IPS-15b (cell line): ENCODE results near the gene TOP2A.

Experiments used
- H3K27me3 ChIP-seq: one replicate; pipeline ENCODE4 v1.6.1; 2013; ENCODE audit warnings: low read length; ENCODE audit not compliant: control insufficient read depth, insufficient read depth
- H3K36me3 ChIP-seq: one replicate; pipeline ENCODE4 v1.6.1; 2013; ENCODE audit warnings: low read length; ENCODE audit not compliant: control insufficient read depth, insufficient read depth
- H3K4me1 ChIP-seq: one replicate; pipeline ENCODE4 v1.6.1; 2013; ENCODE audit warnings: mild to moderate bottlenecking, low read length; ENCODE audit not compliant: control insufficient read depth, insufficient read depth
- H3K4me3 ChIP-seq: one replicate; pipeline ENCODE4 v1.5.1; 2013; ENCODE audit warnings: low read depth, low read length
- H3K9ac ChIP-seq: one replicate; pipeline ENCODE4 v1.6.1; 2013; ENCODE audit warnings: low read depth, mild to moderate bottlenecking, low read length
- H3K9me3 ChIP-seq: one replicate; pipeline ENCODE4 v1.6.1; 2013; ENCODE audit warnings: mild to moderate bottlenecking, low read length; ENCODE audit not compliant: control insufficient read depth, insufficient read depth

Gene TOP2A

GRCh38 chr17:40360091-40360490 is 57.6 kb downstream of the TOP2A start:
- no peak overlapping the region for H3K9ac ChIP-seq
- peaks cover 40% of the 10 kb centered on the region for H3K27me3 ChIP-seq
- H3K36me3 ChIP-seq: peaks cover 2% of the 10 kb centered on the region
- H3K4me3 ChIP-seq: no peak overlapping the region
- H3K9me3 ChIP-seq: no peaks in the 10 kb centered on the region
- peaks cover 5% of the 10 kb centered on the region for H3K4me1 ChIP-seq

GRCh38 chr17:40358323-40359038 is 59.2 kb downstream of the TOP2A start:
- Histone ChIP-seq H3K4me1 (peaks cover 5% of the 10 kb centered on the region), H3K4me3 (no peak overlapping the region), H3K27me3 (peaks cover 31% of the 10 kb centered on the region), H3K9me3 (no peaks in the 10 kb centered on the region), H3K36me3 (peaks cover 2% of the 10 kb centered on the region), H3K9ac (no peak overlapping the region)

- peaks cover 5% of the 10 kb centered on the region for H3K36me3 ChIP-seq
- no peak overlapping the region for H3K4me3 ChIP-seq
- no peaks in the 10 kb centered on the region for H3K9me3 ChIP-seq
- H3K4me1 ChIP-seq: peaks cover 5% of the 10 kb centered on the region
- H3K9ac ChIP-seq: no peak overlapping the region
- H3K27me3 ChIP-seq: peaks cover 28% of the 10 kb centered on the region
These were observed 60.5 kb downstream of the TOP2A start for GRCh38 chr17:40356990-40357881.

- peaks cover 7% of the 10 kb centered on the region for H3K4me1 ChIP-seq
- H3K9me3 ChIP-seq: no peaks in the 10 kb centered on the region
- no peak overlapping the region for H3K9ac ChIP-seq
- H3K27me3 ChIP-seq: peaks cover 27% of the 10 kb centered on the region
- H3K36me3 ChIP-seq: peaks cover 8% of the 10 kb centered on the region
- no peak overlapping the region for H3K4me3 ChIP-seq
These were observed 61.6 kb downstream of the TOP2A start for GRCh38 chr17:40355804-40356758.

- Histone ChIP-seq H3K4me3 (no peak overlapping the region), H3K9ac (no peak overlapping the region), H3K36me3 (peaks cover 8% of the 10 kb centered on the region), H3K4me1 (peaks cover 10% of the 10 kb centered on the region), H3K27me3 (peaks cover 24% of the 10 kb centered on the region), H3K9me3 (no peaks in the 10 kb centered on the region)
These were observed 62.4 kb downstream of the TOP2A start for GRCh38 chr17:40355123-40355803.

DNA sequence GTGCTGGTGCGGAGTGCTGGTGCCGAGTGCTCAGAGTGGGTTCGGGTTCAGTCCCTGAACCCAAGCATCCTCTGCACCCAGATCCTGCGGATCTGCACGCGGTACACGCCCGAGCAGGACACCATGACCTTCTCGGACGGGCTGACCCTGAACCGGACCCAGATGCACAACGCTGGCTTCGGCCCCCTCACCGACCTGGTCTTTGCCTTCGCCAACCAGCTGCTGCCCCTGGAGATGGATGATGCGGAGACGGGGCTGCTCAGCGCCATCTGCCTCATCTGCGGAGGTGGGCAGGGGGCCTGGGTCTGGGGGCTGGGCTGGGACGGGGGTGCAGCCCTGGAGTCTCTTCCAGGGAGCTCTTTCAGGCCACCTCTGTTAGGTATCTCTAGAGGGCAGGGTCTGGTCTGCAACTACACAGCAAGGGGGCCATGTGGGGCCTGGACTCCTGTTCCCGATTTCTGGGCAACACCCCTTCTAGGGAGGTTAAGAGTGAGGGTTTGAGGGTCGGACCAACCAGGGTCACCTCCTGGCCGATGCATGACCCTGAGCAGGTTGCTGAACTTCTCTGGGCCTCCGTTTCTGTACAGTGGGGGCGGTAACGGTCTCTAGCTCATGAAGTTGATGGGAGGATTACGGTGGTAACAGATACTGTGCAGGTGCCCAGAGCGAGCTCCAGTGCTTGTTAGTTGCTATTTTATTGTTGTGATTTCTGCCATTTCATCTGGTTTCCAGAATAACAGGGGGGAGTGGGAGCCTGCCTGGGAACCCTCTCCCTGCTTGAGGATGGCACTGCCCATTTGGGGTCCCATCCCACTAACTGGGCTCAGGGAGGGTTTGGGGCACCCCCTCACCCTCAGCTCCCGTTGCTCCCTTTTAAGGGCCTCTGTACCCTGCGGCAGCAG is 63.2 kb downstream of the TOP2A start:
- Histone ChIP-seq H3K4me3 (no peak overlapping the region), H3K4me1 (peaks cover 11% of the 10 kb centered on the region)

GRCh38 chr17:40352779-40353394 is 64.8 kb downstream of the TOP2A start:
- Histone ChIP-seq H3K4me3 (no peak overlapping the region), H3K27me3 (peaks cover 43% of the 10 kb centered on the region), H3K9me3 (no peaks in the 10 kb centered on the region), H3K9ac (no peak overlapping the region), H3K36me3 (peaks cover 8% of the 10 kb centered on the region), H3K4me1 (peaks cover 15% of the 10 kb centered on the region)

More for the DNA sequence above, 63.2 kb downstream of the TOP2A start:
- Histone ChIP-seq H3K9me3 (no peaks in the 10 kb centered on the region), H3K27me3 (peaks cover 27% of the 10 kb centered on the region), H3K9ac (no peak overlapping the region), H3K36me3 (peaks cover 8% of the 10 kb centered on the region)

GRCh38 chr17:40352237-40352778 is 65.4 kb downstream of the TOP2A start:
- peaks cover 18% of the 10 kb centered on the region for H3K4me1 ChIP-seq
- H3K9ac ChIP-seq: no peak overlapping the region
- H3K4me3 ChIP-seq: no peak overlapping the region
- H3K27me3 ChIP-seq: peaks cover 47% of the 10 kb centered on the region
- H3K36me3 ChIP-seq: peaks cover 8% of the 10 kb centered on the region
- no peaks in the 10 kb centered on the region for H3K9me3 ChIP-seq

GRCh38 chr17:40351359-40352236 is 66.1 kb downstream of the TOP2A start:
- no peak overlapping the region for H3K4me3 ChIP-seq
- H3K9me3 ChIP-seq: no peaks in the 10 kb centered on the region
- peaks cover 54% of the 10 kb centered on the region for H3K27me3 ChIP-seq
- H3K36me3 ChIP-seq: peaks cover 8% of the 10 kb centered on the region
- peaks cover 25% of the 10 kb centered on the region for H3K4me1 ChIP-seq
- H3K9ac ChIP-seq: no peak overlapping the region
